Liver (tissue), 3 donors: ENCODE data around the gene AAGAB.

Experiments used
- GABPA ChIP-seq, 2 donors: IDR thresholded peaks in 1 of 2; conservative IDR thresholded peaks in 1 of 2; 2 replicates each; pipeline ENCODE4 v1.6.1; 2016; ENCODE audit warnings: antibody characterized with exemption in 2 of 2, mild to moderate bottlenecking in 1 of 2, moderate library complexity in 1 of 2
- HNF4G ChIP-seq: IDR thresholded peaks from 2 replicates; pipeline ENCODE4 v1.6.1; 2016; ENCODE audit warnings: antibody characterized with exemption
- JUND ChIP-seq, 2 donors: IDR thresholded peaks; 2 replicates each; pipeline ENCODE4 v1.6.1; 2016; ENCODE audit warnings: antibody characterized with exemption in 2 of 2
- RAD21 ChIP-seq, 2 donors: IDR thresholded peaks; 2 replicates each; pipeline ENCODE4 v1.6.1; 2016; ENCODE audit warnings: antibody characterized with exemption in 2 of 2, mild to moderate bottlenecking in 2 of 2
- RXRA ChIP-seq, 2 donors: IDR thresholded peaks; 2 replicates each; pipeline ENCODE4 v1.6.1; 2017 to 2018; ENCODE audit warnings: antibody characterized with exemption in 2 of 2, mild to moderate bottlenecking in 1 of 2
- SP1 ChIP-seq: IDR thresholded peaks from 2 replicates; pipeline ENCODE4 v1.6.1; 2018; ENCODE audit warnings: antibody characterized with exemption, mild to moderate bottlenecking
- TAF1 ChIP-seq: conservative IDR thresholded peaks from 2 replicates; pipeline ENCODE4 v1.6.1; 2016; ENCODE audit warnings: antibody characterized with exemption, mild to moderate bottlenecking
- YY1 ChIP-seq: IDR thresholded peaks from 2 replicates; pipeline ENCODE4 v1.6.1; 2016; ENCODE audit warnings: antibody characterized with exemption, mild to moderate bottlenecking
- TF ChIP-seq, protein P1 (sequence below): fragments of 150-350 bp; IDR thresholded peaks from 2 replicates; pipeline ENCODE4 v1.5.1; 2017; ENCODE audit warnings: improper control_type of control experiment, low read depth, low read length; ENCODE audit not compliant: missing input control
- TF ChIP-seq, protein P2 (sequence below): IDR thresholded peaks from 2 replicates; pipeline ENCODE4 v1.6.1; 2016; ENCODE audit warnings: antibody characterized with exemption, mild to moderate bottlenecking
- TF ChIP-seq, protein P3 (sequence below): IDR thresholded peaks from 2 replicates; pipeline ENCODE4 v1.6.1; 2016; ENCODE audit warnings: antibody characterized with exemption
- TF ChIP-seq, protein P4 (sequence below): IDR thresholded peaks from 2 replicates; pipeline ENCODE4 v1.6.1; 2016; ENCODE audit warnings: antibody characterized with exemption
- TF ChIP-seq, protein P5 (sequence below): IDR thresholded peaks from 2 replicates; pipeline ENCODE4 v1.6.1; 2016; ENCODE audit warnings: antibody characterized with exemption
- donor health status: healthy.
- donor health status: healthy.

DNA sequence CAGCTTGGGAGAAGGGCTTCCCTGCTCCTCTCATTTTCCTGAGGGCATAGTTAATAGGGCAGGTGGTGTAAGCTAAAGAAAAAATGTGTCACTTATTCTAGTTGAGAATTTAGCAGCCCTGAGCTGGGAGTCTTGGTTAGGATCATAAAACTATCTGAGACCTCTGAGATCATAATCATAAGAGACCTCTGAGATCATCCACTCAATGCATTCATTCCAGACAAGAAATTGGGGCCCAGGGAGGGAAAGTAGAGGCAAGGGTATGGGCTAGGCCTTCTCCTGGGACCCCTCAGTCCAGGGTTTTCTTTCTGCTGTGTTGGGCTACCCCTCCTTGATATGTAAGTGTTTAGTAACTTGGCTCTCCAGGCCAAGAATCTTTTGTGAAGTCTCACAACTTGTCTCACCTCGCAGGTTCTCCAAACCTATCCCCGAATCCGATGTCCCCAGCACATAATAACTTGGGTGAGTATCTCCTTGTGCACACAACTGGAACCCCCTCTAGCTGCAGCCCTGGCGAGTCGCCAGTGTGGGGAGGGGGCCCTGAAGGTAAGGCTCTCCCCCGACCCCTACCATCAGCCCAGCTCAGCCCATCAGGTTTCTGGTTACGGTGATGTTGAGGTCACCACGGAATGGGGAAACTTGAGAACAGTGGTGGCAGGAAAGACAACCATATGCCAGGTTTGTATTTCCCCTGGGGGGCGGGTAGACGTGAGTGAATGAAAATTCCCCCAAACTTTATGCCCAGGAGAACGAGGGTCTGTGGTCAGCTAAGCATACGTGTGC, 84.1 kb downstream of the AAGAB start:
- TF ChIP-seq RAD21 (IDR thresholded peaks at IDR 0.05) (no peak), HNF4G (no peak), TAF1 (no peak), YY1 (no peak), SP1 (no peak), JUND (IDR thresholded peaks at IDR 0.05) (no peak), RXRA (IDR thresholded peaks at IDR 0.05) (no peak), GABPA (IDR thresholded peaks at IDR 0.05 in 1 of 2, conservative IDR thresholded peaks at IDR 0.05 in 1 of 2) (no peak)
- TF ChIP-seq, protein P1, sequence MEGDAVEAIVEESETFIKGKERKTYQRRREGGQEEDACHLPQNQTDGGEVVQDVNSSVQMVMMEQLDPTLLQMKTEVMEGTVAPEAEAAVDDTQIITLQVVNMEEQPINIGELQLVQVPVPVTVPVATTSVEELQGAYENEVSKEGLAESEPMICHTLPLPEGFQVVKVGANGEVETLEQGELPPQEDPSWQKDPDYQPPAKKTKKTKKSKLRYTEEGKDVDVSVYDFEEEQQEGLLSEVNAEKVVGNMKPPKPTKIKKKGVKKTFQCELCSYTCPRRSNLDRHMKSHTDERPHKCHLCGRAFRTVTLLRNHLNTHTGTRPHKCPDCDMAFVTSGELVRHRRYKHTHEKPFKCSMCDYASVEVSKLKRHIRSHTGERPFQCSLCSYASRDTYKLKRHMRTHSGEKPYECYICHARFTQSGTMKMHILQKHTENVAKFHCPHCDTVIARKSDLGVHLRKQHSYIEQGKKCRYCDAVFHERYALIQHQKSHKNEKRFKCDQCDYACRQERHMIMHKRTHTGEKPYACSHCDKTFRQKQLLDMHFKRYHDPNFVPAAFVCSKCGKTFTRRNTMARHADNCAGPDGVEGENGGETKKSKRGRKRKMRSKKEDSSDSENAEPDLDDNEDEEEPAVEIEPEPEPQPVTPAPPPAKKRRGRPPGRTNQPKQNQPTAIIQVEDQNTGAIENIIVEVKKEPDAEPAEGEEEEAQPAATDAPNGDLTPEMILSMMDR, result no peak
- TF ChIP-seq, protein P2, sequence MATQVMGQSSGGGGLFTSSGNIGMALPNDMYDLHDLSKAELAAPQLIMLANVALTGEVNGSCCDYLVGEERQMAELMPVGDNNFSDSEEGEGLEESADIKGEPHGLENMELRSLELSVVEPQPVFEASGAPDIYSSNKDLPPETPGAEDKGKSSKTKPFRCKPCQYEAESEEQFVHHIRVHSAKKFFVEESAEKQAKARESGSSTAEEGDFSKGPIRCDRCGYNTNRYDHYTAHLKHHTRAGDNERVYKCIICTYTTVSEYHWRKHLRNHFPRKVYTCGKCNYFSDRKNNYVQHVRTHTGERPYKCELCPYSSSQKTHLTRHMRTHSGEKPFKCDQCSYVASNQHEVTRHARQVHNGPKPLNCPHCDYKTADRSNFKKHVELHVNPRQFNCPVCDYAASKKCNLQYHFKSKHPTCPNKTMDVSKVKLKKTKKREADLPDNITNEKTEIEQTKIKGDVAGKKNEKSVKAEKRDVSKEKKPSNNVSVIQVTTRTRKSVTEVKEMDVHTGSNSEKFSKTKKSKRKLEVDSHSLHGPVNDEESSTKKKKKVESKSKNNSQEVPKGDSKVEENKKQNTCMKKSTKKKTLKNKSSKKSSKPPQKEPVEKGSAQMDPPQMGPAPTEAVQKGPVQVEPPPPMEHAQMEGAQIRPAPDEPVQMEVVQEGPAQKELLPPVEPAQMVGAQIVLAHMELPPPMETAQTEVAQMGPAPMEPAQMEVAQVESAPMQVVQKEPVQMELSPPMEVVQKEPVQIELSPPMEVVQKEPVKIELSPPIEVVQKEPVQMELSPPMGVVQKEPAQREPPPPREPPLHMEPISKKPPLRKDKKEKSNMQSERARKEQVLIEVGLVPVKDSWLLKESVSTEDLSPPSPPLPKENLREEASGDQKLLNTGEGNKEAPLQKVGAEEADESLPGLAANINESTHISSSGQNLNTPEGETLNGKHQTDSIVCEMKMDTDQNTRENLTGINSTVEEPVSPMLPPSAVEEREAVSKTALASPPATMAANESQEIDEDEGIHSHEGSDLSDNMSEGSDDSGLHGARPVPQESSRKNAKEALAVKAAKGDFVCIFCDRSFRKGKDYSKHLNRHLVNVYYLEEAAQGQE, result no peak
- TF ChIP-seq, protein P3, sequence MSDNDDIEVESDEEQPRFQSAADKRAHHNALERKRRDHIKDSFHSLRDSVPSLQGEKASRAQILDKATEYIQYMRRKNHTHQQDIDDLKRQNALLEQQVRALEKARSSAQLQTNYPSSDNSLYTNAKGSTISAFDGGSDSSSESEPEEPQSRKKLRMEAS, result no peak
- TF ChIP-seq, protein P4, sequence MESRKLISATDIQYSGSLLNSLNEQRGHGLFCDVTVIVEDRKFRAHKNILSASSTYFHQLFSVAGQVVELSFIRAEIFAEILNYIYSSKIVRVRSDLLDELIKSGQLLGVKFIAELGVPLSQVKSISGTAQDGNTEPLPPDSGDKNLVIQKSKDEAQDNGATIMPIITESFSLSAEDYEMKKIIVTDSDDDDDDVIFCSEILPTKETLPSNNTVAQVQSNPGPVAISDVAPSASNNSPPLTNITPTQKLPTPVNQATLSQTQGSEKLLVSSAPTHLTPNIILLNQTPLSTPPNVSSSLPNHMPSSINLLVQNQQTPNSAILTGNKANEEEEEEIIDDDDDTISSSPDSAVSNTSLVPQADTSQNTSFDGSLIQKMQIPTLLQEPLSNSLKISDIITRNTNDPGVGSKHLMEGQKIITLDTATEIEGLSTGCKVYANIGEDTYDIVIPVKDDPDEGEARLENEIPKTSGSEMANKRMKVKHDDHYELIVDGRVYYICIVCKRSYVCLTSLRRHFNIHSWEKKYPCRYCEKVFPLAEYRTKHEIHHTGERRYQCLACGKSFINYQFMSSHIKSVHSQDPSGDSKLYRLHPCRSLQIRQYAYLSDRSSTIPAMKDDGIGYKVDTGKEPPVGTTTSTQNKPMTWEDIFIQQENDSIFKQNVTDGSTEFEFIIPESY, result no peak
- TF ChIP-seq, protein P5, sequence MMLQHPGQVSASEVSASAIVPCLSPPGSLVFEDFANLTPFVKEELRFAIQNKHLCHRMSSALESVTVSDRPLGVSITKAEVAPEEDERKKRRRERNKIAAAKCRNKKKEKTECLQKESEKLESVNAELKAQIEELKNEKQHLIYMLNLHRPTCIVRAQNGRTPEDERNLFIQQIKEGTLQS, result no peak
